Thyroid gland (tissue), 4 donors: ENCODE measurements around the gene SYT12.

Source experiments
- POLR2A ChIP-seq, 2 donors: fragments of 450-650 bp; IDR thresholded peaks; one replicate each; pipeline ENCODE4 v1.6.1; 2017; ENCODE audit warnings: antibody characterized with exemption in 2 of 2, mild to moderate bottlenecking in 2 of 2, moderate library complexity in 1 of 2
- TF ChIP-seq, protein P1 (sequence below), 6 experiments: fragments of 200-600 bp in 3 of 6; fragments of 450-650 bp in 3 of 6; sonication (generic) in 3 of 6; IDR thresholded peaks; one replicate each; pipeline ENCODE4 v1.5.1; 2016 to 2019; ENCODE audit warnings: antibody characterized with exemption in 6 of 6, mild to moderate bottlenecking in 2 of 6, inconsistent platforms in 1 of 6, moderate library complexity in 1 of 6

DNA sequence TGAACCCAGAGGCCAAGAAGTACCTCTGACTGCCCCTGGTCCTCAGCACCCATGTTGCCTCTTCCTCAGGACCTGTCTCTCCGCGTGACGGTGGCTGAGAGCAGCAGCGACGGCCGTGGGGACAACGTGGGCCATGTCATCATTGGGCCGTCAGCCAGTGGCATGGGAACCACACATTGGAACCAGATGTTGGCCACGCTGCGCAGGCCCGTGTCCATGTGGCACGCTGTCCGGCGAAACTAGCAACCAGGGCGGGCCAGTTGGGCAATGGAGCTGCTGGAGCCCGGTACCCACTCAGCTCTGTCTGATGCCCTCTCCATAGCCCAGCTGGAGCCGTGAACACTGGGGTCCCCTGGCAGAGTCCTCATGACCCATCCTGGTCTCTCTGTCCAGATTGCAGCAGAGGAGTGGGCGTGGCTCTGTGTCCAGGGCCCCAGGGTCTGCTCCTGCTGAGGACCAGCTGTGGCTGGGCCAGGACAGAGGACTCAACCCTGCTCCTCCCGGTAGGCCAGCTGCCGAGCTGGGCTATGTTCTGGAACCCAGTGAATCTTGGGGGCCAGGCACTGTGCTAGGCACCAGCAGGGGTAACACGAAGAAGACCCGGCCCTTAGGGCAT is 25.7 kb downstream of the SYT12 start:
- TF ChIP-seq, protein P1, sequence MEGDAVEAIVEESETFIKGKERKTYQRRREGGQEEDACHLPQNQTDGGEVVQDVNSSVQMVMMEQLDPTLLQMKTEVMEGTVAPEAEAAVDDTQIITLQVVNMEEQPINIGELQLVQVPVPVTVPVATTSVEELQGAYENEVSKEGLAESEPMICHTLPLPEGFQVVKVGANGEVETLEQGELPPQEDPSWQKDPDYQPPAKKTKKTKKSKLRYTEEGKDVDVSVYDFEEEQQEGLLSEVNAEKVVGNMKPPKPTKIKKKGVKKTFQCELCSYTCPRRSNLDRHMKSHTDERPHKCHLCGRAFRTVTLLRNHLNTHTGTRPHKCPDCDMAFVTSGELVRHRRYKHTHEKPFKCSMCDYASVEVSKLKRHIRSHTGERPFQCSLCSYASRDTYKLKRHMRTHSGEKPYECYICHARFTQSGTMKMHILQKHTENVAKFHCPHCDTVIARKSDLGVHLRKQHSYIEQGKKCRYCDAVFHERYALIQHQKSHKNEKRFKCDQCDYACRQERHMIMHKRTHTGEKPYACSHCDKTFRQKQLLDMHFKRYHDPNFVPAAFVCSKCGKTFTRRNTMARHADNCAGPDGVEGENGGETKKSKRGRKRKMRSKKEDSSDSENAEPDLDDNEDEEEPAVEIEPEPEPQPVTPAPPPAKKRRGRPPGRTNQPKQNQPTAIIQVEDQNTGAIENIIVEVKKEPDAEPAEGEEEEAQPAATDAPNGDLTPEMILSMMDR (IDR thresholded peaks at IDR 0.05): no peak
- TF ChIP-seq POLR2A (IDR thresholded peaks at IDR 0.05): no peak
